ENCODE data around the gene CCDC174.

The CCDC174 gene

GRCh38 chr3:14657579-14657978 is 6.0 kb downstream of the CCDC174 start:
- DNase-seq: no peak

DNA sequence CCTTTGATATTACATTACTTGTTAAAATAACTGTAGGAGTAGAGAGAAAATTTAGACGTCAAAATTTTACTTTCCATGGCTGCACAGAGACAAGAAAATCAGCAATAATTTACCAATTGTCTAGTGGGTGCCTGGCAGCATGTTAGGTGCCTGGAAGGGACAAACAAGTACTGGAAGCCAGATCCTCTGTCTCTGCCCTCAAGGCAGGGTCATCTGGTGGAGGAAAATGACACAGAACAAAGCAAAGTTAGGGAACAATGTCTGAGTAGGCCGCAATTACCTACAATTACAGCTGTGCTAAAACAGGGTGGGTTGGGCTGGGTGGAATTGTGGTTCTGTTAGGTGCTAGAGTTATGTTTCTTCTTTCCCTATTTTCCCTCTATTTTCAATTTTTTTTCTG is 7.4 kb downstream of the CCDC174 start:
- DNase-seq: no peak

- DNase-seq: no peak
These were observed 9.4 kb downstream of the CCDC174 start for GRCh38 chr3:14660942-14661341.

DNA sequence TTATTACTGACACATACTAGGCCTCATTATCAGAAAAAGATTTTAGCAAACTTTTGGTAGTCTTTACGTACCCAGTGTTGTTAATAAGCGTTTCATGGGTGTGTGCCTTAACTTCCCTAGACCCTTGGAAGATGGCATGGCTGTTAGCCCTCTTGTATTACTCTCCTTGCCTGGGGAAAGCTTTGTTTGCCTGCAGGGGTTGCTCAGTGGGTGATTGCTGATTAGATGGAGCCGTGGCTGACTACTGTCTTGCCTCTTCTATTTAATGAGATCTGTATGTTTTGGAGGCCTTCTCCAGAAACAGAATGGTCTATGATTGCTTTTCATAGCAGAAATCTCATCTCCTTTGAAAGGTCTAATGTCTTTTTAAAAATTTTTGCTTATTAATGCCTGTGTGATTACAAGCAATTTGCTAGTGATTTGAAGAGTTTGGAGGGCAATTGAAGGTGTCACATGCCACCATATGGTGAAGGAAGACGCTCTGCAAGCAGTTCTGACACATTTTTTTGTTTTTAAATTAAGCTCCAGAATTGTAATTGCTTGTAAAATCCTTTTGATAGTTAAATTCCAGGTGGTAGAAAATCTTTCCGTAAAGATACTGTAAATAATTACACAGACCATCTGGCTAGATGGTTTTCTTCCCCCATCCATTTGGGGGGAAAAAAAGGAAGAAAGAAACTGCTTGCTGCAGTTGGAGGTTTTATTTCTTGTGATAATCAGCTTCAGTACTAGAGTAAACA is 12.0 kb downstream of the CCDC174 start:
- DNase-seq: no peak

GRCh38 chr3:14664170-14664569 is 12.6 kb downstream of the CCDC174 start:
- no peak for DNase-seq

DNA sequence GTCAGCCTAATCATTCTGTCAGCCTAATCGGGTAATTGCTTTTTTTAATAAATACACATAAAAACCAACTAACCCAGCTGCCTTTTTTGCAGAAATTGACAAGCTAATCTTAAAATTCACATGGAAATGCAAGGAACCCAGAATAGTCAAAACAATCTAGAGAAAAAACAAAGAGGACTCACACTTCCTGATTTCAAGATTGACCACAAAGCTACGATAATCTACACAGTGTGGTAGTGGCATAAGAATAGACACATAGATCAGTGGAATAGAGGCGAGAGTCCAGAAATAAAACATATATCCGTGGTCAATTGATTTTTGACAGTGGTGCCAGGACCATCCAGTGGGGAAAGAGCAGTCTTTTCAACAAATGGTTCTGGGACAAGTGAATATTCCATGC is 21.0 kb downstream of the CCDC174 start:
- DNase-seq: no peak

GRCh38 chr3:14674841-14675240 is 23.3 kb downstream of the CCDC174 start, which contains the start of gene C3orf20:
C3orf20 (plus strand) TSS chr3:14675141; CDS start chr3:14682714, 7,573 bp downstream.
- DNase-seq: no peak

- DNase-seq: no peak
These were observed 25.3 kb downstream of the CCDC174 start for GRCh38 chr3:14676881-14677280.

DNA sequence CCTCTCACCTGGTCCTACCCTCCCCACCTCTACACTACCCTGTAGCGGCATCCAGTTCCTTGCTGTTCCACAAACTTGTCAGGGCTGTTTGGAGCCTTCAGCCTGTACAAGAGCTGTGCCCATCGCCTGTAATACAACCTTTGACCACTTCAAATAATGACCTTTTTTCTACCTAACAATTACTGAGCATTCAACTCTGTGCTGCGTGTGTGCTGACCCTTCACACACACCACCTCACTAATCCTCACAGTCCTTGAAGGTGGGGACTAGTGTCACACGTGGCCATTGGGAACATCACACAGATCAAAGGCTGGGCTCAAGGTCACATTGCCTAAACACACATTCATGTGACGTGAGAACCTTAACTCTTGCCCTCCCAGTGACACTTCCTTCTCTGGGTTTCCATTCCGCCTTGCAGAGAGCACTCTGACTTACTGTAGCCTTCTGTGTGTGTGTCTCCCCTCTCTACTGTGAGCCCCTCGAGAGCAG is 26.5 kb downstream of the CCDC174 start:
- no peak for DNase-seq

- no peak for DNase-seq
These were observed 28.6 kb downstream of the CCDC174 start for GRCh38 chr3:14680115-14680514.

DNA sequence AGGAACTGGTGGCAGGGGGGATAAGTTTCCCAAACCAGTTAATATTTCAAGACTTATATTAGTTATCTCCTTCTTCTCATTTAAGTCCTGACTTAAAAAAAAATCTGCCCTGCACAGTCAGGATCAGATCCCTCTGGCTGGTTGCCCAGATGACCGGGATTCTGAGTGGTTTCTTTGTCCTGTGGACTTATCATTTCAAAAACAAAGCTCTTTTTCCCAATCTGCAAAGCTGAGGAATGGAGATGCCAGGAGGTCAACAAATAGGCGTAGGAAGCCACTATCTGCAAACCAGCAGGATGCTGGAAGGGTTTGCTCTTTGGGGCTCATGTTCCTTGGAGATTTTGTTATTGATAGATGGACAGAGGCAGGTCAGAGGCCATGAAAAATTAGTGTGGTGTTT is 29.2 kb downstream of the CCDC174 start:
- DNase-seq: no peak

DNA sequence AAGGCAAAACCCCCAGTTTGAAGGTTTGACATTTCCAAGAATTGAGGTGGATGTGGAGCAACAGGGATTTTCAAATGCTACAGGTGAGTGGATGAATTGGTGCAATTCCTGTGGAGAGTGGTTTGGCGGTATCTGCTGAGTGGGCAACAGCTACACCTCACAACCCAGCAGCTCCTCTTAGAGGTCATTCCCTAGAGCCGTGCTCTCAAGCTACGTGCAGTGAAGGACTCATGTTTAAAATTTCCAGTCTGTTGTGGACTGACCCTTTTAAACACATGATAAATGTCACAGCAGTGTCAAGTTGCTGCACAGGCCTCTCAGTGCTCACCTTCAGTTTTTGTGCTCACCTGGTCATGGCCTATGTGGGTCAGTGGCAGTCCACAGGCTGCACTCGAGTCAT is 32.9 kb downstream of the CCDC174 start:
- DNase-seq: no peak

GRCh38 chr3:14685179-14685578 is 33.6 kb downstream of the CCDC174 start:
- DNase-seq: no peak

GRCh38 chr3:14687360-14687759 is 35.8 kb downstream of the CCDC174 start:
- DNase-seq: no peak

GRCh38 chr3:14688525-14688924 is 37.0 kb downstream of the CCDC174 start:
- DNase-seq: no peak

DNA sequence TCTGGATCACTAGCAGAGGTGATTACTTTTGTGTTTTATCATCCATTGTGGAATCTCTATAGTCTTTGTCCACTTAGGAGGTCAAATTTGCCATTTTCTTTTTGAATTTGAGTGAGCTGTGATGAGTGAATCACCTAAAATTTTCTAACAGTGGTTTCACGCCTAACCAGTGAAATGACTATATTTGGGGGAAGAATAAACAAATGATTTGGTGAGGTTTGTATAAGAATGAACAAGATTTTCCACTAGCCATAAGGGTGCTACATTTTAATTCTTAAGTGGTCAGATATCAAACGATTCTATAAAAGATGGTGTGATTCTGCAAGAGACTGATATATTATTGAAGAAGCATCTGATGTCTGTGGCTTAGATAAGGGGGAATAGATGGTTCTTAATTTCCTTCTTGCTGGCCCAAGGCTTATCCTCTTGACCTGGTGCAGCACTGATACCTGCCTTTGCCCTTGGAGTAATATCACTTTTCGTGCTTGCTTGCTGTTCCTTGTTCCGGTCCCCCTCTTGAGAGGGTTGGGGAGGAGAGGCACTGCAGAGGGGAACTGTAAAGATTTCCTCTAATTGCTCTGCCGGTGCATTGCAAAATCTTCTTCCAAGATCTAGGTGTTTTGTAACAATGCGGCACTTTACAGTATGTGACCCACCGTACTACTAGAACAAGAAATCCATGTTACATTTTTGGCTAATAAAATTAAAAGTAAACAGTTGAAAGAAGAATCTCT is 37.9 kb downstream of the CCDC174 start:
- DNase-seq: no peak

- no peak for DNase-seq
These were observed 39.7 kb downstream of the CCDC174 start for GRCh38 chr3:14691239-14691638.

GRCh38 chr3:14691719-14692118 is 40.2 kb downstream of the CCDC174 start:
- DNase-seq: no peak

GRCh38 chr3:14698601-14699244 is 47.2 kb downstream of the CCDC174 start:
- DNase-seq: no peak

- DNase-seq: no peak
These were observed 48.1 kb downstream of the CCDC174 start for GRCh38 chr3:14699643-14700042.

- no peak for DNase-seq
These were observed 49.3 kb downstream of the CCDC174 start for GRCh38 chr3:14700891-14701290.

GRCh38 chr3:14701676-14702075 is 50.1 kb downstream of the CCDC174 start:
- no peak for DNase-seq

GRCh38 chr3:14703128-14703750 is 51.7 kb downstream of the CCDC174 start:
- no peak for DNase-seq

All from activated effector memory CD4-positive, alpha-beta T cell treated with Interleukin-2 at 50 U/mL for 16 hours (primary cell).